ENCODE data around the gene CCNH. TPM values are rescaled to one million over a fixed set of nuclear protein-coding genes. Genes with fewer than 3 reads are reported as not detected.

Gene CCNH
- total RNA-seq, 2 experiments from 2014 or later = 309 to 311 TPM

DNA sequence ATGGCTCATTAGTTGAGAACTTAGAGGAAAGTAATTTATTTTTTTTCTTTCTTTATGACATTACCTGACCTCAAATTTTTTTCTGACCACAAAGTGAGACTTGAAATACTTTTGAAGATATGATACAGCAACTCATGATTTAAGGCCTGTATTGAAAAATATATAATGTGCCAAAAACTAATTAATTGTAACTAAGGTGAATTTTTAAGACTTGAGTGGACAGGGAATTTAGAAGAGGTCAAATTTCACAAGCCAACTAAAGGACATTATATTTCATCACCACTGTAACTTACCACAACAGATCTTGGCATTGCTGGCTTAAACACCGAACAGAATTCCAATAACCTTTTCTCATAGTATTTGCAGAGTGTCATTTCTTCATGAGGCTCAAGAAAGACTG lies 1.8 kb downstream of the CCNH start:
- no peak overlapping the region for H3K4me3 ChIP-seq (ENCODE audit: low read length)
- peaks cover 70% of the 10 kb centered on the region for H3K36me3 Mint-ChIP-seq (ENCODE audit: low read depth)
- ChIA-PET POLR2A (interaction anchor here (1.1 to 3.7 kb wide), 3 partner anchors 12 to 143 kb away, joined by 3 to 37 read pairs (median 14); partner anchors contain the start of gene RASA1), CTCF (interaction anchor here (0.5 to 2.4 kb wide), 2 partner anchors 11 to 28 kb away, joined by 3 to 14 read pairs; no protein-coding TSS in a partner anchor)
- H3K27me3 Mint-ChIP-seq = no peaks in the 10 kb centered on the region
- ATAC-seq (ENCODE audit: poor library complexity) (no peak), DNase-seq (peak in 1 of 14 experiments; percentile 26)
- H3K36me3 ChIP-seq (ENCODE audit: insufficient read depth, low read length) = peaks cover 49% of the 10 kb centered on the region
- peak overlapping the region; percentile 96 for H3K27ac Mint-ChIP-seq
- peaks cover 69% of the 10 kb centered on the region for H3K4me1 Mint-ChIP-seq (ENCODE audit: low read depth)
- intact Hi-C loops (cut with DNase I, micrococcal nuclease) = loop anchor here (1.0 to 5.0 kb wide), 3 partner anchors 10 to 856 kb away; partner anchors contain the start of genes COX7C (in 1 of the 2) and TMEM161B (in 1 of the 2)
- no peaks in the 10 kb centered on the region for H3K9me3 ChIP-seq (ENCODE audit: control insufficient read depth in 1 of 2, insufficient read depth in 1 of 2, low read length in 2 of 2)
- H3K4me1 ChIP-seq (ENCODE audit: insufficient read depth, low read length) = peaks cover 19% of the 10 kb centered on the region
- H3K27me3 ChIP-seq (ENCODE audit: control insufficient read depth in 1 of 2, insufficient read depth in 2 of 2, low read length in 2 of 2) = no peaks in the 10 kb centered on the region
- H3K4me3 Mint-ChIP-seq = peak overlapping the region; percentile 90
- no peaks in the 10 kb centered on the region for H3K9me3 Mint-ChIP-seq
- TF ChIP-seq, protein P1, sequence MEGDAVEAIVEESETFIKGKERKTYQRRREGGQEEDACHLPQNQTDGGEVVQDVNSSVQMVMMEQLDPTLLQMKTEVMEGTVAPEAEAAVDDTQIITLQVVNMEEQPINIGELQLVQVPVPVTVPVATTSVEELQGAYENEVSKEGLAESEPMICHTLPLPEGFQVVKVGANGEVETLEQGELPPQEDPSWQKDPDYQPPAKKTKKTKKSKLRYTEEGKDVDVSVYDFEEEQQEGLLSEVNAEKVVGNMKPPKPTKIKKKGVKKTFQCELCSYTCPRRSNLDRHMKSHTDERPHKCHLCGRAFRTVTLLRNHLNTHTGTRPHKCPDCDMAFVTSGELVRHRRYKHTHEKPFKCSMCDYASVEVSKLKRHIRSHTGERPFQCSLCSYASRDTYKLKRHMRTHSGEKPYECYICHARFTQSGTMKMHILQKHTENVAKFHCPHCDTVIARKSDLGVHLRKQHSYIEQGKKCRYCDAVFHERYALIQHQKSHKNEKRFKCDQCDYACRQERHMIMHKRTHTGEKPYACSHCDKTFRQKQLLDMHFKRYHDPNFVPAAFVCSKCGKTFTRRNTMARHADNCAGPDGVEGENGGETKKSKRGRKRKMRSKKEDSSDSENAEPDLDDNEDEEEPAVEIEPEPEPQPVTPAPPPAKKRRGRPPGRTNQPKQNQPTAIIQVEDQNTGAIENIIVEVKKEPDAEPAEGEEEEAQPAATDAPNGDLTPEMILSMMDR (IDR thresholded peaks at IDR 0.05) = no peak
- H3K27ac ChIP-seq (ENCODE audit: low read depth in 1 of 2, low read length in 2 of 2) = peak overlapping the region in 1 of 2 donors; percentile 27

- Histone ChIP-seq H3K9me3 (ENCODE audit: control insufficient read depth in 1 of 2, insufficient read depth in 1 of 2, low read length in 2 of 2) (no peaks in the 10 kb centered on the region), H3K4me1 (ENCODE audit: insufficient read depth, low read length) (peaks cover 17% of the 10 kb centered on the region), H3K27ac (ENCODE audit: low read depth in 1 of 2, low read length in 2 of 2) (peak overlapping the region in 1 of 2 donors; percentile 23), H3K27me3 (ENCODE audit: control insufficient read depth in 1 of 2, insufficient read depth in 2 of 2, low read length in 2 of 2) (no peaks in the 10 kb centered on the region), H3K4me3 (ENCODE audit: low read length) (no peak overlapping the region), H3K36me3 (ENCODE audit: insufficient read depth, low read length) (peaks cover 76% of the 10 kb centered on the region)
- ChIA-PET POLR2A (no interaction called here), CTCF (interaction anchor here (0.5 kb wide), 1 partner anchor 402 kb away, joined by 3 read pairs; no protein-coding TSS in a partner anchor)
- Mint-ChIP-seq H3K36me3 (ENCODE audit: low read depth) (peaks cover 96% of the 10 kb centered on the region), H3K9me3 (no peaks in the 10 kb centered on the region), H3K4me3 (peak overlapping the region; percentile 31), H3K4me1 (ENCODE audit: low read depth) (peaks cover 82% of the 10 kb centered on the region), H3K27me3 (no peaks in the 10 kb centered on the region), H3K27ac (peak overlapping the region; percentile 77)
- TF ChIP-seq, protein P1 (IDR thresholded peaks at IDR 0.05) = no peak
- intact Hi-C loops (cut with DNase I, micrococcal nuclease) = no loop called here
- ATAC-seq (ENCODE audit: poor library complexity) (no peak), DNase-seq (peak in 2 of 14 experiments; percentile 38 to 56)
These were observed 4.5 kb downstream of the CCNH start for GRCh38 chr5:87408204-87408603.

- Mint-ChIP-seq H3K4me3 (no peak overlapping the region), H3K27ac (peak overlapping the region; percentile 5), H3K4me1 (ENCODE audit: low read depth) (peaks cover 59% of the 10 kb centered on the region), H3K27me3 (no peaks in the 10 kb centered on the region), H3K36me3 (ENCODE audit: low read depth) (peaks cover 94% of the 10 kb centered on the region), H3K9me3 (no peaks in the 10 kb centered on the region)
- Histone ChIP-seq H3K4me3 (ENCODE audit: low read length) (no peak overlapping the region), H3K4me1 (ENCODE audit: insufficient read depth, low read length) (peaks cover 8% of the 10 kb centered on the region), H3K27me3 (ENCODE audit: control insufficient read depth in 1 of 2, insufficient read depth in 2 of 2, low read length in 2 of 2) (no peaks in the 10 kb centered on the region), H3K9me3 (ENCODE audit: control insufficient read depth in 1 of 2, insufficient read depth in 1 of 2, low read length in 2 of 2) (no peaks in the 10 kb centered on the region), H3K36me3 (ENCODE audit: insufficient read depth, low read length) (peaks cover 97% of the 10 kb centered on the region), H3K27ac (ENCODE audit: low read depth in 1 of 2, low read length in 2 of 2) (no peak overlapping the region)
- ChIA-PET CTCF (no interaction called here), POLR2A (no interaction called here)
- DNase-seq (no peak), ATAC-seq (ENCODE audit: poor library complexity) (no peak)
- TF ChIP-seq, protein P1 (IDR thresholded peaks at IDR 0.05) = no peak
- intact Hi-C loops (cut with DNase I, micrococcal nuclease) = loop anchor here in 1 of 2 experiments (2.0 kb wide), 1 partner anchor 331 kb away; no protein-coding TSS in a partner anchor
These were observed 7.1 kb downstream of the CCNH start for GRCh38 chr5:87405472-87406155.

All from CD4-positive, alpha-beta T cell (primary cell).